GM18517 (cell line): ENCODE data around the gene NRP1.

ENCODE experiments used
- ATAC-seq: cut with Tn5 transposase; IDR thresholded peaks from one replicate; pipeline ENCODE4 v1.9.1; 2021; ENCODE audit warnings: mild to moderate bottlenecking, moderate library complexity; ENCODE audit not compliant: unreplicated experiment

Gene NRP1

DNA sequence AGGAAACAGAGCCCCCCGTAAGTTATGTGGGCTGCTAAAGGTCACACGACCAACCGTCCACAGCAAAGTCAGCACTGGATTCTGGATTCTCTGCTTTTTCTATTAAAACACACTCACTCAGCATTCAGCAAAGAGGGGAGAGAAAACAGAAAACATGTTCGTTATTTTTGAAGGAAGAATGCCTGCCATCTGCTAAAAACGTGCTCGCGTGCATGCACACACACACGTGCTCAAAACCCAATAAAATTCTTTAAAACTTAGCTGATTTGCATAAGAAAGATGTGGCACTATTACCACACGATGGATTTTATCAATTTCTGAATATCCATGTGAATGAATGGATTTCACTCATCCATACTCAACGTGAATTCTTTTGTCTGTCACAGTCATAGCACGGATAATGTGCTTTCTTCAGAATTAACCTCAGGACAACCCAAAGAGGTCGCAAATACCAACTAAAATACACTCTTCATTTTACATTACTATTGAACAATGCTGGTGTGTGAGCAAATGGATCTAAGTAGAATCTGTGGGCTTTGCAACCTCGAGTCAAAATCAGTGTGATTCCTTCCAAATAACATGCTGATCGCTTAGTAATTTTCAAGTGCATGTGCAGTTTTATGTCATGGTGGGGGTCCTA is 40.8 kb downstream of the NRP1 start:
- no peak for ATAC-seq

DNA sequence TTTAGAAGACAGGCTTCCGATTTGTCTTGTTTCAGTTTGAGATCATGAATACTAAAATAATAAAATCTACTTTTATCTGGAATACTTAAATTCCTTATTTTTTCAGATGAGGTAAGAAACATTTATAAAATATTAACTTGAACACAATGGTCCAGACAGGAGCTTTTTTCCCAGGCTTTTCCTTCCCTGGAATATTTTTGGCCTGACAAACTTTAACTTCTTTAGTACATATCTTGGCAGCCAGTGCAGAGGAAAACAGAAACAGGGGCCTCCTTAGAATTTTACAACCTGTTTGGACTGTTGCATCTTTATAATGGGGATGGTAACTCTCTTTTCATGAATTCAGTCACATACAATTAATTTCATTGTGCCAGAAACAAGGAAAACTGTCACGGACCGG is 41.4 kb downstream of the NRP1 start:
- ATAC-seq, result no peak

DNA sequence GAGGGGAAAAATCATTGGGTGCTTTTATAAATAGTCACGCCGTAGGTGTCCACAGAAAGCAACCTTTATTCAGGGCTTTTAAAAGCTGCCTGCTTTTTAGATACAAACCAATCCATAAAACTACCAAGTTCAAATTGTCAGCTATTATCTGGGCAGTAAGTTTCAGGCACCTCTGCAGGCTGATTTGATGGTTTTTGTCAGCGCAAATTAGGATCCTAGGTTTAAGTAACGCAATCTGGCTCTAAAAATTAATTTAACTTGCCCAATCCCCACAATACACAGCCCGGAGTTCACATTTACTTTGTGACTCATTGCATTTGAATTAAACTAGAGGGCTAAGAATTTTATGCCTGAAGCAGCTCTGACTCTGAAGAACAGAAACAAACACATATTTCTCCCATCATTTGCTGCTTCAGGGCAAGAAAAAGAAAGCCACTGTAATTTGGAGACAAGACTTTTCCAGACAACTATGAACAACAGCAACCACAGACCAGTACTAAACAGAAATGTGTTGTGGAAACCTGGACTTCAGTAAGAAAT is 43.3 kb downstream of the NRP1 start:
- ATAC-seq, result no peak

GRCh38 chr10:33290321-33291052 is 44.0 kb downstream of the NRP1 start:
- no peak for ATAC-seq

GRCh38 chr10:33289776-33290175 is 44.7 kb downstream of the NRP1 start:
- no peak for ATAC-seq

GRCh38 chr10:33288127-33288526 is 46.3 kb downstream of the NRP1 start:
- ATAC-seq, result no peak

- no peak for ATAC-seq
These were observed 47.4 kb downstream of the NRP1 start for GRCh38 chr10:33287112-33287511.

DNA sequence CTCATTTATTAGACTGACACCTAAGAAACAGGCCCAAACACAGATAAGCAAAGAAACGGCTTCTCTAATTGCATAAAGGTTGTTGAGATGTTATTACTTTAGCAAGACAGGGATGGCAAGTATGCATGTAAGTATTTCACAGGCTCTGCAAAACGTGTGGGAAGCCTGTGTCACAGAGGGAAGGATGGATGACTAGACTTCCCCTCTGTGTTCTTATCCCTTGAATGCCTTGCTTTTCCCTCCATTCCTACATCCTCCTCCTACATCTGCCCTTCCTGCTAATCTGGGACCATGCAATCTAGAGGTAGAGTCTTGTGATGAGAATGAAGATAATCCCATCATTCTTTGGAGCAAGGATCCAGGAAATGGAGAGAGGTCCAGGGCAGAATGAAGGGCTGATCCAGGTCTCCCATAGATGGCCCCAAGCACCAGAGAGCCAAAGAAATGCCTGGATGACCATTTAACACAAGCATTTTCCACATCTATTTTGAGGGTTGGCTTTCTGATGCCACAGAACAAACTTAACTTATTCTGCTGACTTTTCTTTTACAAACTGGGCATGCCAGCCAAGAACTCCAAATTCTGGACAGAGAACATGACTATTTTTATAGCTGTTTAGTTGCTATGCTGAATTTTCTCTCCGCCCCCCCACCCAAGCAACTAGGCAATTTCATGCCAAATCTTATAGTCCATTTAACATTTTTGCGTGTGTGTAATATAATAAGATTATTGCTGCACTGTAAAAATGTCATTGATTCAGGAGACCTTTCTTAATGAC is 48.1 kb downstream of the NRP1 start:
- no peak for ATAC-seq

GRCh38 chr10:33284945-33285344 is 49.5 kb downstream of the NRP1 start:
- ATAC-seq, result no peak

DNA sequence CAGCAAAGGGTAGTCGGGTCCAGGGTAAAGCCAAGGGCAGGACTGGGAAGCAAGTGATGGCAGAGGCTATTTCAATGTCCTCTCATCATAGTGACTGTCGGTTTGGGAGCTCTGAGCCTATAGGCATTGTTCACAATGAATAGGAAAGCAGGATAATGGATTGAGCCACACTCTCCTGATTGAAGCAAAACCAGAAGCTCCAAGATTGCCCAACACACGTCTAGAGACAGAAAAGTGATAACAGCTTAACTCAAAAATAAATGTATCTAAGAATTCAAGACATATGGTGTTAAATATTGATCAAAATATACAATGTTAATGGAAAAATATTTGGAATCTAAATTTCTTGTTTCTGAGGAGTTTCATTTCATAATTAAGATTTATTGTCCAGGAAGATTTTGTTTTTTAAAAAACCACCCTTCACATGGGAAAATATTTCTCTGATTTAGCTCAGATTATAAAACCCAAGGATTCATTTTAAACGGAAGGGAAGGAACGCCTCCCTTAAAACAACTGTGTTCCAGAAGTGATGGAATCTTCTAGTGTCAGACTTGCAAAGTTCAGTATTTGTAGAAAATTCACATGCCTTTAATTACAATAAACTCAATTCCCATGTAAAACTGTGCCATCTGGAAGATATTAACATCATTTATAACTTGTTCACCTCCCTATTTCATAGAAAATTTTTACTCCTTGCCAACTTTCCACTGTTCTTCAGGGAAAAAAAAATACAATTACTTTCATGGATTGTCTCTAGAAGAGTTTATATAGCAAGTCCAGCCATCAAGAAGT is 54.5 kb downstream of the NRP1 start:
- no peak for ATAC-seq

DNA sequence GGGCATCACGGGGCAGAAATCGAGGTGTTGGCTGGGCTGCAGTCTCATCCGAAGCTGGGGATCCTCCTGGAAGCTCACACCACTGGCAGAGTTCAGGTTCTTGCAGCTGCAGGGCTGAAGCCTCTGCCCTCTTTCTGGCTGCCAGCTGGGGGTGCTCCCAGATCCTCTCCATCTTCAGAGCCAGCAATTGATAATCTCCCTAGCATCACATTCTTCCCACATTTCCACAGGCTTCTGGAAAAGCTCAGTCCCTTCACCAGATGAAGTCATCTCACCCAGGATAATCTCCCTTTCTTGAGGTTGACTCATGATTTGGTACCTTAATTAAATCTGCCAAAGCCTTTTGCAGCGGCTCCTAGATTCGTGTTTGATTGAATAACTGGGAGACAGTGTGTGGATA is 55.2 kb downstream of the NRP1 start:
- no peak for ATAC-seq

GRCh38 chr10:33278198-33278597 is 56.3 kb downstream of the NRP1 start:
- ATAC-seq, result no peak

GRCh38 chr10:33277135-33277536 is 57.3 kb downstream of the NRP1 start:
- ATAC-seq, result no peak

- ATAC-seq, result no peak
These were observed 58.1 kb downstream of the NRP1 start for GRCh38 chr10:33276282-33276923.

DNA sequence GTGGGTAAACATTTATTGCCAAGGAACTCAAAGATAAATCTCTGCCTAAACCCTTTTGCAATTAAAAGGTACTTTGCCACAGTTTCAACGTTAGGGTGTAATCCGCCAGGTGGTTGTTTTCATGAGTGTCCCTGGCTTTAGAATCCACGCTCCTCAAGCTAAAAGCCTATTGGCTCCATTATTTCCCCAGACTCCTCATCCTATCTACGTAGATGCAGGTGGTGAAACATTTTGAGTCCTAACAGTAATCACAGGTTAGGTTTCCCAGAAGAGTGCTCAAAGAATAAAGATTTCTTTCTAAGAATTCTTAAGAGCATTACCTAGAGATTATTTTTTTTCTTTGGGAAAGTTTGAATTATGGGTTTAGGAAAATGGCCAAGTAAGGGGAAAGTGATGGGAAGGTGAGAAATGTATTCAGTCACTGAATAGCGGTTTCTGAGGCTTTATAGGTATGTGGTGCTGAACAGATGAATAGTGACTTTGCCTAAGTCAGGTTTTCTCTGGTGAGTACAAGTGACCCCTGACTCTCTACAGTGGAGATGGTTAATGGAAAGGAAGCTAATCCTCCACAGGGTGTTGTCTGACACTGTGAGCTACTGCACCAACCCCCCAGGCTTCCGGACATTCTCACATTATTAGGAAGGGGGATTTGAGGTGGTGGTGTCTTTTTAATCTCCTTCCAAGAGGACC is 60.2 kb downstream of the NRP1 start:
- ATAC-seq, result no peak

DNA sequence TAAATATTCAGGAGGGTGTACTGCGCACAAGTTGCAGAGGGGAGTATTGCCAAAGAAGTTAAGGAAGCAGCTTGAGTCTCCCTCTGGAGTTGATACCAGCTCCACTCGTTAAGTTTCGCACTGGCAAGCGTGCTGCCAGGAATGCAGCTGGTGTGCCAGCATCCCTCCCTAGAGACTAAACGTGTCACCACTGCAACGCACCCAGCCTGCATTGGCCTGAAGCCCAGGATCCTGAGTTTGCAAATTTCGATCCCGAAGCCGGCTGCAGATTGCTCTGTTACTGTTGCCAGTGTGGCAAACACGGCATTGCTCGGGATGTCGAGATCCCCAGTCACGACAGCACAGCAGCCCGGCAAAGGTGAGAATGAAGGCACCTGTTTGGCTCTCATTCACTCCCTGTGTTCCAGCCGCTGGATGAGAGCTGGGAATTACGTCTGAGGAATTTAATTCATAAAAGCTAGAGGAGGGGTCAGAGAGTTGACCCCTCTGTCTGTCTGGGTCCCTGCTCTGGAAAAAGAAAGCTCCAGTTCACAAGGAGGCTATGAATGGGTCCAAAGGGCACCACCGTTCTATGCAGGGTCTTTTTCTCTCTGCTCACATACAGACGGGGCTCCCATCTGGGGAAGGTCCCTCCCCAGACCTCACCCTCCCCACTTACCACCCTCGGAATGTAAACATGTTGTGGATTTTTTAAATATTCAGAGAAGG is 61.0 kb downstream of the NRP1 start:
- no peak for ATAC-seq

DNA sequence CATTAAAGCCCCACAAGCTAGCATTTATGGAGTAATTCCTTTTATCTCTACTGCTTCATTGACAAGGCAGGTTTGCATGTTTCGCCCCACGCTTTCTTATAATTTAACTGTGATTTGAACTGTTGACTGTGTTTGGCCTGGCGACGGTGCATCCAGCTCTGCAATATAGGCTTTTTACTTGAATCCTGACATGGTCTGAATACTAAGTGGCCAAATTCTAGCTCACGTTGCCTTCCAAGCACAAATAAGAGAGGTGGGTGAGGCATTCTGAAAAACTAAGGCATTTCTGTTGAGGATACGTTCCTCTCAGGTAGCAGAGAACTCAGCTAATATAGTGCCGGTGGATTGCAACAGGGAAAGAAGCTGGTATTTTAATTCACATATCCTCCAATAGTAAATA is 61.8 kb downstream of the NRP1 start:
- ATAC-seq, result no peak

DNA sequence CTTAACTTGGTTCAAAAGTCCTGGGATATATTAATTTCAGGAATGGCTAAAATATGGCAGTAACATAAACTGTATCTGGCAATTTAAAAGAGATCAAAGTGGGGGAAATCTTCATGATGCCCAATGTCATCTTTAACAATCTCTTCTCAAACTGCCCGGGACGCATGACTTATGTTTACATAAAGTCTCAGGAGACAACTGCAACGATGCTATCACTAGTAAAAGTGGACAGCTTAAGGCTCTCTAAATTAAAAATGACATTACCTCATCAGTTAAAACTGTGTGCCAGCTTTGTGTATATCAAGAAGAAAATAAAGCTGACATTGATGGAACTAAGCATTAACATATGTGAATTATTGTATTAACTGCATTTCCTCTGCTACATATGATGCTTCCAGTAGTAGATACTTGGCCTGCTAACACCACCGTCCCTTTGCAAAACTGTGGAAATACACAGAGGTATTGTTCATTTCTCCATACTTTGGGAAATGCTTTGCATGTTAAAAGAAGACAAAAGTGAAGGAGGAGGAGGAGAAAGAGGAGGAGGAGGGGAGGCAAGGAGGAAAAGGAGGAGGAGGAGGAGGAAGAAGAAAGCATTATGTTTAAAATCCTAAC is 62.4 kb downstream of the NRP1 start:
- no peak for ATAC-seq

- ATAC-seq, result no peak
These were observed 63.5 kb downstream of the NRP1 start for GRCh38 chr10:33270971-33271370.
